HG02759 (cell line): ENCODE results near the gene C1QTNF12.

ENCODE experiments used
- ATAC-seq: cut with Tn5 transposase; IDR thresholded peaks from one replicate; pipeline ENCODE4 v1.9.1; 2021; ENCODE audit warnings: mild to moderate bottlenecking, moderate library complexity; ENCODE audit not compliant: unreplicated experiment

The C1QTNF12 gene, protein sequence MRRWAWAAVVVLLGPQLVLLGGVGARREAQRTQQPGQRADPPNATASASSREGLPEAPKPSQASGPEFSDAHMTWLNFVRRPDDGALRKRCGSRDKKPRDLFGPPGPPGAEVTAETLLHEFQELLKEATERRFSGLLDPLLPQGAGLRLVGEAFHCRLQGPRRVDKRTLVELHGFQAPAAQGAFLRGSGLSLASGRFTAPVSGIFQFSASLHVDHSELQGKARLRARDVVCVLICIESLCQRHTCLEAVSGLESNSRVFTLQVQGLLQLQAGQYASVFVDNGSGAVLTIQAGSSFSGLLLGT

GRCh38 chr1:1246577-1247340 lies at the start of gene C1QTNF12:
C1QTNF12 (minus strand) TSS chr1:1246722; CDS start chr1:1246690, 32 bp downstream.
- no peak for ATAC-seq

- ATAC-seq, result no peak
These were observed 48.8 kb upstream of the C1QTNF12 start for GRCh38 chr1:1295154-1295923.

DNA sequence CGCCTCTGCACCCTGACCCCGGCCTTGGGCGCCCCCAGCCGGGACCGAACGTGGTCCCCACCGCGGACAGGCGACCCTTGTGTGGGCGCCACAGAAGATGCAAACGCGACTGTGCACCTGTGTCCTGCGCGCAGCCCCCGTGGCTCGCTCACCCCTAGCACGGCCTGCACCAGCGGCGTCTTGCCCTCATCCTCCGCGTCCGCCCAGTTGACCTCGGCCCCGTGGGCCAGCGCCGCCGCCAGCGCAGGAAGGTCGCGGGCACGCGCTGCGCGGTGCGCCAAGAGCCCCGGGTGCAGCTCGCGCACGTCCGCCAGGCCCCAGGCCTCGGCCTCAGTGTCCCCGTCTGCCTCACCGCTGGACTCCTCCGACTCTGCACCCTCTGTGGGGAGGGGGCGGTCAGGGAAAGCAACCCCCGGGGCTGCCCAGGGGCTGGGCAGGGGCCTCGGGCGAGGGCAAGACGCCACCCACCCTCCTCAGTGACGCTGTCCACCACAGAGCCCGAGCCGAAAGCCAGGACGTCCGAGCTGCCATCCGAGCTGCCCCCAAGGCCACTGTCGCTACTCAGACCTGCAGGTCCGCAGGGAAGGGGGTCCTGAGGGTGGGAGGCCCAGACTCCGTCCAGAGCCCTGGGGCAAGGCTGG lies 47.8 kb upstream of the C1QTNF12 start:
- ATAC-seq, result no peak

- no peak for ATAC-seq
These were observed 47.0 kb upstream of the C1QTNF12 start for GRCh38 chr1:1293263-1294249.

GRCh38 chr1:1292851-1293250 lies 46.3 kb upstream of the C1QTNF12 start:
- ATAC-seq, result no peak

DNA sequence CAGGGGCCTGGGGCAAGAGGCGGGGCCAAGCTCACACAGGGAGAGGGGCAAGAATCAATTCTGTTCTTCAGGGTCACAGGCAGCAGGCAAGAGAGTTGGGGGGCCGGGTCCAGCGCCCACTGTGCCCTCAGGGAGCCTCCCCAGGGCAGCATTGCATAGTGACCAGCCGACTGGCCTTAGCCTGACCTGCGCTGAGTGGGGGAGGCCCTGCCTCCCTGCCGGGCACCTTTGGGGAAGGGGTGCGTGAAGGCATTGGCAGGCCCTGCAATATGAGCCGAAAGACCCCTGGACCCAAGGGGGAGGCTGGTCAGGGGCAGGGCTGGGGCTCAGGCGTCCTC lies 45.9 kb upstream of the C1QTNF12 start:
- no peak for ATAC-seq

- no peak for ATAC-seq
These were observed 45.3 kb upstream of the C1QTNF12 start for GRCh38 chr1:1291548-1292441.

GRCh38 chr1:1291023-1291528 lies 44.6 kb upstream of the C1QTNF12 start:
- no peak for ATAC-seq

GRCh38 chr1:1290238-1290731 lies 43.8 kb upstream of the C1QTNF12 start:
- no peak for ATAC-seq

- no peak for ATAC-seq
These were observed 41.0 kb upstream of the C1QTNF12 start for GRCh38 chr1:1287288-1288110.

DNA sequence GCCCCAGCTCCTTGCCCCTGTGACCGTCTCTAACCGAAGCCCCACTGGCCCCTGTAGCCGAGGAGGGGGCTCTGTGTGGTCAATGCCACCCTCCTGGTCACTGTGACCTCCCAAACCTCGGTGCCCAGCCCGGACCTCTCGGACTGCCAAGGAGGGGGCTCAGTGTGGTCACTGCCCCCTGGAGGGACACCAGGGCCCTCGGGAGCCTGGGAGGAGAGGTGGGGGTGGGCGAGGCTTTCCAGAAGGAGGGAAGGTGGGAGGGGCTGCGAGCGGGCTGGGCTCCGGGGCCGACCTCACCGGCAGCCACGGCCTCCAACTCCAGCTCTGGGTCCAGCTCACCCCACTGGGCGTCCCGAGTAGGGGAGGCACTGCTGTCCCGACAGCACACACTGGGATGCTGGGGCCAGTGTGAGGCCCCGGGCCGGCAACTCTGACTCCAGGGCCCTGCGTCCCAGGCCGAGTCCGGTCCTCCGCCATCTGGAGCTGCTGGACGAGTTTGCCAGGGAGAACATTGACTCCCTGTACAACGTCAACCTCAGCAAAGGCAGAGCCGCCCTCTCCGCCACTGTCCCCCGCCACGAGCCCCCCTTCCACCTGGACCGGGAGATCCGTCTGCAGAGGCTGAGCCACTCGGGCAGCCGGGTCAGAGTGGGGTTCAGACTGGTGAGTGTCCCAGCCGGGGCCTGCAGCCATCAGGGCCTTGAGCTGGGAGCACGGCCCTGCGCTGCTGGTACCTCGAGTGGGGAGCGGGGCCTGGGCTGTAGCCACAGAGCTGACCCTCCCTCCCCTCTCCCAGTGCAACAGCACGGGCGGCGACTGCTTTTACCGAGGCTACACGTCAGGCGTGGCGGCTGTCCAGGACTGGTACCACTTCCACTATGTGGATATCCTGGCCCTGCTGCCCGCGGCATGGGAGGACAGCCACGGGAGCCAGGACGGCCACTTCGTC lies 40.1 kb upstream of the C1QTNF12 start:
- no peak for ATAC-seq

- no peak for ATAC-seq
These were observed 39.2 kb upstream of the C1QTNF12 start for GRCh38 chr1:1285611-1286311.

DNA sequence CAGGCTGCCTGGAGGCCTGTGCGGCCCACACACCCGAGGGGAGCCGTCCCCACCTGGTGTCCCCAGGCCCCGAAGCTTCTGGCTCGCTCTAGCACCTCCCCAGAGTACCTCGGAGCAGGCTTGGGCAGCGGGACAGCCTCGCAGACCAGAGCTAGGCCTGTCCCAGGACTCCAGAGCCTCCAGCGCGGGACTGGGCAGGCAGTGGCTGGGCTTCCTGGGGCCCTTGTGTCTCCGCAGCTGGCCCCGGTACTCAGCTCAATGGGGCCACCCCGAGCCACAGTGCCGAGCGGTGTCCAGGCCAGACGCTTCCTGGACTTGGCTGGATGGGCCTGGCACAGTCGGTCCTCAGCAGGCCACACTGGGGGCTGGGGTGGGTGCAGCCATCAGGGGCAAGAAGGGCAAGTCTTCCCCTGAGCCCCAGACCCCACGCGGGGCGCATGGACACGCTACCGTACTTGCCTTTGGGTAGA lies 38.6 kb upstream of the C1QTNF12 start:
- no peak for ATAC-seq

- no peak for ATAC-seq
These were observed 37.9 kb upstream of the C1QTNF12 start for GRCh38 chr1:1284221-1285101.

GRCh38 chr1:1283821-1284220 lies 37.3 kb upstream of the C1QTNF12 start:
- no peak for ATAC-seq
